ENCODE measurements around the gene CHGA. TPM values are rescaled to one million over a fixed set of nuclear protein-coding genes. Genes with fewer than 3 reads are reported as not detected.

CHGA gene
- total RNA-seq, 1 donor from 2014 or later = not detected

DNA sequence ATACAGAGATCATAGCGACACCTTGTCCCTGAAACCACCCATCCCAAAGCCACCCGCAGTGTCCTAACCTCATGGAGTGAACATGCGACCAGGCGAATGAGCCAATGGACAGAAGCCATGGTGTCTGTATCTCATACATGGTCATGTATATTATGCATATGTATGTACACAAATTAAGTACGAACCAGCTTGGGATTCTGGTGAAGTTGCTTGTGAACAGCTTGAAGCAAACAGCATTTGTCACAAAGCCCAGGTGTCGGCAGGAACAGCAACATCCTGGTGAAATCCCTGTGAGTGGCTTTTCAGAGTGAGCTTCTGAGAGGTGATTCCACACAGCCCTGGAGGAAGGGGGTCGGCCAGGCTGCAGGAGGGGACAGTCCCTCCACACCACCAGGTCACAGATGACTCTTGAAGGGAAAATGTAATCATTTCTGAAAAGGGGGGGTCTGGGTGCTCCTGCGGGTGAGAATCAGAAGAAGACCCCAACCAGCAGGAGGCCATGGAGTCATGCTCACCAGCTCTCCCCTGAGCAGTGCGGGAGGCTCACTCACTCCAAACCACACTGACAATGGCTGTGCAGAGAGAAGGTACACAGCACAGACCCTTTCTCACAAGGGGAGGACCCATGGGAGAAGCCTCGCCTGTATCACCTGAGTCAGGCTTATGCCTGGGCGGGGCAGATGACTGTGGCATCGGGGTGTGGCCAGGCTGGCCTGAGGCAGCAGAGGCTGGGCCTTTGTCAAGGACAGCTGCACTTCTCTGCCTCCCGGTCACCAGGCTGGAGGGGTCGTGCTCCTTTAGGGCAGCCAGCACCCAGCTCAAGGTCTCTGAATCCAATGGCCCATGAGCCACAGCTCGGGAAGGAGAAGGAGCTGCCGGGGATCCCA is 14.3 kb downstream of the CHGA start:
- Mint-ChIP-seq H3K27ac (no peak overlapping the region), H3K9me3 (no peaks in the 10 kb centered on the region), H3K4me1 (no peaks in the 10 kb centered on the region), H3K27me3 (ENCODE audit: low read depth) (no peaks in the 10 kb centered on the region), H3K4me3 (no peak overlapping the region), H3K36me3 (no peaks in the 10 kb centered on the region)
- TF ChIP-seq, protein P1, sequence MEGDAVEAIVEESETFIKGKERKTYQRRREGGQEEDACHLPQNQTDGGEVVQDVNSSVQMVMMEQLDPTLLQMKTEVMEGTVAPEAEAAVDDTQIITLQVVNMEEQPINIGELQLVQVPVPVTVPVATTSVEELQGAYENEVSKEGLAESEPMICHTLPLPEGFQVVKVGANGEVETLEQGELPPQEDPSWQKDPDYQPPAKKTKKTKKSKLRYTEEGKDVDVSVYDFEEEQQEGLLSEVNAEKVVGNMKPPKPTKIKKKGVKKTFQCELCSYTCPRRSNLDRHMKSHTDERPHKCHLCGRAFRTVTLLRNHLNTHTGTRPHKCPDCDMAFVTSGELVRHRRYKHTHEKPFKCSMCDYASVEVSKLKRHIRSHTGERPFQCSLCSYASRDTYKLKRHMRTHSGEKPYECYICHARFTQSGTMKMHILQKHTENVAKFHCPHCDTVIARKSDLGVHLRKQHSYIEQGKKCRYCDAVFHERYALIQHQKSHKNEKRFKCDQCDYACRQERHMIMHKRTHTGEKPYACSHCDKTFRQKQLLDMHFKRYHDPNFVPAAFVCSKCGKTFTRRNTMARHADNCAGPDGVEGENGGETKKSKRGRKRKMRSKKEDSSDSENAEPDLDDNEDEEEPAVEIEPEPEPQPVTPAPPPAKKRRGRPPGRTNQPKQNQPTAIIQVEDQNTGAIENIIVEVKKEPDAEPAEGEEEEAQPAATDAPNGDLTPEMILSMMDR (IDR thresholded peaks at IDR 0.05; ENCODE audit: unreplicated experiment) = no peak
- no peak for DNase-seq (ENCODE audit: low spot score in 2 of 2, unreplicated experiment in 2 of 2)

DNA sequence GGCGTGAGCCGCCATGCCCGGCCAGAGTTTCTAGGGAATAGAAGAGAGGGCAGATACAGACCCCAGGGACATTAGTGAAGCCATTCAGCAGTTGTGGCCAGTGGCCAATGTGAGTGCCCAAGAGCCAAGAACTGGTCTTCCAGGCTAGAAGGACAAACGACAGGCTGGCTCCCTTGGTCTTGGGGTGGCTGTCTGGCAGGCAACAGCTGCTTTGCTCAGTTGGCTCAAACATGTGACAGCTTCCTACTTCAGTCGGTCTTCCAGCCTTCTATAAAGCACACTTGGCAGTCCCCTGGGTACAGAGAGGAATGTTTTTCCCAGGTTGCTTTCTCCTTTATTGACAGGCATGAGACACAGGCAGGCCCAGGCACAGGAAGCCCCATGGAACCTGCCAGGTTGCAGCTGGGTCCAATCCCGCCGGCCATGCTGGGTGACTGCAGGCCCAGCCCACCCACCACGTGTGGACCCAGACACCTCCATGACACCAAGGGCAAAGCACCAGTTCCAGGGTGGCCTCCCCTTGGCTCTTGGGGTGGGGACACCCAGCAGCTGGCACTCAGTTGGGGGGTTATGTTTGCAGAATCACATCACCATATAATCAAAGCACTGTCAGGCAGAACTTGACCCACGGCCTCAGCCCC is 15.4 kb downstream of the CHGA start:
- DNase-seq (ENCODE audit: low spot score in 2 of 2, unreplicated experiment in 2 of 2) = no peak
- Mint-ChIP-seq H3K27me3 (ENCODE audit: low read depth) (no peaks in the 10 kb centered on the region), H3K4me3 (no peak overlapping the region), H3K27ac (no peak overlapping the region), H3K4me1 (no peaks in the 10 kb centered on the region), H3K9me3 (no peaks in the 10 kb centered on the region), H3K36me3 (no peaks in the 10 kb centered on the region)
- TF ChIP-seq, protein P1 (IDR thresholded peaks at IDR 0.05; ENCODE audit: unreplicated experiment) = no peak

DNA sequence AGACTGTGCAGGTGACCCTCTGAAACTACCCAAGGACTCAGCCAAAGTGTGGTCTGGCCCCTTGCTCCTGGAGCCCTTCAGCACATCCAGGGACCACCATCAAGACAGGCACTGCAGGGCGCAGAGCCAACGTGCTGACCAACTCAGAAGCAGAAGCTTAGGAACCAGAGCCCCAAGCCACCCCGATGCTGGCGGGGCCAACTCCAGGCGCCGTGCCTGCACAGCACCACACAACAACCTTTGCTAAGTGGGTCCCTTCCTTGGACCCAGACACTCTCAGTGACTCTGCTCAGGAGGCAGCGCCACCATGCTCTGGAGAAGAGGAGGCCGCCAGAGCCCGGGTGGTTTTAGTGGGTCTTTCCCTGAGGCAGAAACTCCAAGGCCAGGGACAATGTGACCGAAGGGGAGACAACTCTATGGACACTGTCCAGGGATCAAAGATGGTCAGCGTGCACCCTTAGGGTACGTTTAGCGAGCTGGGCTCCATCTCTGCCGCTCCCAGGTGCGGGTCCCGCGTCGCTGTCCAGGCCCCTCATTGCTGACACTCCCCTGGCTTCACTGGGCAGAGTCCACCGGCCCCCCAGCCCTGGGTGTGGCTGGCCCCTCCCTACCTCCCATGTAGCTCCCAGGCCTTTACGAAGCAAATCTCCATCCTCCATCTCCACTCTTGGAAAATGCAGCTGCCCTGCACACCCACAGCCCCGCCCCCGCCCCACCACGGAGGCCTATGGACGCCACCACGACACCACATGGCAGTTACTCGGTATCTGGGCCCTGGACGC is 16.1 kb downstream of the CHGA start:
- Mint-ChIP-seq H3K4me3 (no peak overlapping the region), H3K36me3 (no peaks in the 10 kb centered on the region), H3K27me3 (ENCODE audit: low read depth) (no peaks in the 10 kb centered on the region), H3K9me3 (no peaks in the 10 kb centered on the region), H3K4me1 (no peaks in the 10 kb centered on the region), H3K27ac (no peak overlapping the region)
- TF ChIP-seq, protein P1 (IDR thresholded peaks at IDR 0.05; ENCODE audit: unreplicated experiment) = no peak
- no peak for DNase-seq (ENCODE audit: low spot score in 2 of 2, unreplicated experiment in 2 of 2)

DNA sequence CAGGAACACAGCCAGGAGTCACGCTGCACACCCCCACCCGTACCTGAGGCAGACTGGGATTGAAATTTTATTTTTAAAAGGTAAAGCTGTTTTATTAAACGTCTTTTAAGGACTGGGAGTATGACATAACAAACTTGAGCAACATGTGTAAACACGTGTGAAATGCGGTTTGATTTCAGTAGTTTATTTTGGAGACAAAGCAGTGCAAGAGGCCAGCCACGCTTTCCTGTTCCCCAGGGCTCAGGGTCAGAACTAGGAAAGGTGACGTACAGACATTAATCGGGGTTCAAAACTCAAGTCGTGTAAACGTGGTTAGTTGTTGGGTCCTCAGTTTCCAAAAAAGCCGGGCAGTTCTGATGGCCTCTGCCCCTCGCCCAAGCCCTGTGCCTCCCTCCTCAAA is 16.7 kb downstream of the CHGA start:
- H3K9me3 Mint-ChIP-seq = no peaks in the 10 kb centered on the region
- H3K4me3 Mint-ChIP-seq = no peak overlapping the region
- DNase-seq (ENCODE audit: low spot score in 2 of 2, unreplicated experiment in 2 of 2) = no peak
- TF ChIP-seq, protein P1 (IDR thresholded peaks at IDR 0.05; ENCODE audit: unreplicated experiment) = no peak
- no peak overlapping the region for H3K27ac Mint-ChIP-seq
- H3K27me3 Mint-ChIP-seq (ENCODE audit: low read depth) = no peaks in the 10 kb centered on the region
- H3K4me1 Mint-ChIP-seq = no peaks in the 10 kb centered on the region
- H3K36me3 Mint-ChIP-seq = no peaks in the 10 kb centered on the region

DNA sequence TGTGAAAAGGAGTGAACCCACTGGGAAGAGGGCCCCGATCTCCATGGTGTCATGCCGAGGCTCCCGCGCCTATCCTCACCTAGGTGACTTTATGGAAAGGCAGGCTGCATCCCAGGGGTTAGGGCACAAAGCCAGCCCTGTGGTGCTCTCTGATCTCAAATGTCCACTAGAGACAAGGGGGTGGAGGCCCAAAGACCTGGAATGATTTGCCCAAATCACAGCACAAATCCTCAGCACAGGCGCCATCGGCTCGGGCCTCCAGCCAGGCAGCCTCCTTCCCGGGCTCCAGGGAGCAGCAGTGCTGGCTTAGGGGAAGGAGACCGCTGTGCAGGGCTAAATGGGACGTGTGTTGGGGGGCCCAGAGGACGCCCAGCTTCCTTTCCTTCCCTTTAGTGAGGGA is 17.6 kb downstream of the CHGA start:
- DNase-seq (ENCODE audit: low spot score in 2 of 2, unreplicated experiment in 2 of 2) = no peak
- no peaks in the 10 kb centered on the region for H3K9me3 Mint-ChIP-seq
- no peaks in the 10 kb centered on the region for H3K27me3 Mint-ChIP-seq (ENCODE audit: low read depth)
- TF ChIP-seq, protein P1 (IDR thresholded peaks at IDR 0.05; ENCODE audit: unreplicated experiment) = no peak
- H3K27ac Mint-ChIP-seq = no peak overlapping the region
- no peaks in the 10 kb centered on the region for H3K36me3 Mint-ChIP-seq
- H3K4me1 Mint-ChIP-seq = no peaks in the 10 kb centered on the region
- no peak overlapping the region for H3K4me3 Mint-ChIP-seq
